Stimulated activated CD8-positive, alpha-beta memory T cell treated with anti-CD3 and anti-CD28 coated beads, Interleukin-15, amount 100 ng/mL, for 4 hours (primary cell): ENCODE results near the gene ACSBG1.

Experiments
- DNase-seq, 2 donors: peaks; one replicate each; pipeline ENCODE4 v3.0.0-alpha.2; 2020; ENCODE audit warnings: low read depth in 2 of 2

The ACSBG1 gene, protein sequence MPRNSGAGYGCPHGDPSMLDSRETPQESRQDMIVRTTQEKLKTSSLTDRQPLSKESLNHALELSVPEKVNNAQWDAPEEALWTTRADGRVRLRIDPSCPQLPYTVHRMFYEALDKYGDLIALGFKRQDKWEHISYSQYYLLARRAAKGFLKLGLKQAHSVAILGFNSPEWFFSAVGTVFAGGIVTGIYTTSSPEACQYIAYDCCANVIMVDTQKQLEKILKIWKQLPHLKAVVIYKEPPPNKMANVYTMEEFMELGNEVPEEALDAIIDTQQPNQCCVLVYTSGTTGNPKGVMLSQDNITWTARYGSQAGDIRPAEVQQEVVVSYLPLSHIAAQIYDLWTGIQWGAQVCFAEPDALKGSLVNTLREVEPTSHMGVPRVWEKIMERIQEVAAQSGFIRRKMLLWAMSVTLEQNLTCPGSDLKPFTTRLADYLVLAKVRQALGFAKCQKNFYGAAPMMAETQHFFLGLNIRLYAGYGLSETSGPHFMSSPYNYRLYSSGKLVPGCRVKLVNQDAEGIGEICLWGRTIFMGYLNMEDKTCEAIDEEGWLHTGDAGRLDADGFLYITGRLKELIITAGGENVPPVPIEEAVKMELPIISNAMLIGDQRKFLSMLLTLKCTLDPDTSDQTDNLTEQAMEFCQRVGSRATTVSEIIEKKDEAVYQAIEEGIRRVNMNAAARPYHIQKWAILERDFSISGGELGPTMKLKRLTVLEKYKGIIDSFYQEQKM

DNA sequence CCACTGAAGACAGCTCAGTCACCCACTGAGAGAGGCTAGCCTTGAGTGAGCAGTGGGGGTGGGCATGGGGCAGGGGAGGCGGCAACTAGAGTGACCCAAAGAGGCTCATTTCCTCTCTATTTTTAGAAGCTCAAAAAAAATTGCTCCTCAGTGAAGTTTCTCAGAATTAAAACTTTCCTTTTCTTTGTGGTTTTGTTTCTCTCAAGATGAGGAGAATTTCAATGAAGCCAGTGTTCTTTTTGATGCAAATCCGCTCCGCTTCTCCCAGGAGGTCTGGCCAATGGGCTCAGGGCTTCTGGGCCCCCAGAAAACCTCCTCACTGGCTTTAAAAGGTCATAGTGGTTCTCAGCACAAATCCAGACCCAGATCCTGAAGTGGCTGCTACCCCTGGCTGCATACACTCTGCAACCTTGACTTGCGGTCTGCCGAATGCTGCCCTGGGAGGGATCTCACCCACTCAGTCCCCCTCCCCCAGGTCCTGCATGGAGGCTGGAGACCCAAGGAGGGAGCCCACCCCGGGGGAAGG lies at the start of gene ACSBG1:
ACSBG1 (minus strand) TSS at position 51 of the 526 bp plus-strand sequence. CDS start 64 bp downstream, outside the sequence.
- no peak for DNase-seq

DNA sequence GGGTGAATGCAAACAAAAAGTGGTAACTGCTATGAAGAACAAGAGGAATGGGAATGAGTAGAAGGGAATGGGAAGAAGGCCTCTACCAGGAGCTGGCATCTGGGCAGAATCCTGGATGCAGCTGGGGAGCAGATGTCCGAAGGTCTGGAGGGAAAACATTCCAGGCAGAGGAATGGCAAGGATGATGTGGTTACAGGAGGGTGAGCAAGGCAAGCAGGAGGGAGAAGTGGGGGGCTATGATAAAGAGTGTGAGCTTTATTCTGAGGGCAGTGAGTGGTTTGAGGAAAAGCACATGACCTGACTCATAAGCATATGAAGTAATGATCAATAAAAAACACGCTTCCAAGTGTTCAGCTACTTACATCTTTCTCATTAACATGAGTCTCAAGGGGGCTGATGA lies 48.0 kb upstream of the ACSBG1 start:
- DNase-seq = no peak

DNA sequence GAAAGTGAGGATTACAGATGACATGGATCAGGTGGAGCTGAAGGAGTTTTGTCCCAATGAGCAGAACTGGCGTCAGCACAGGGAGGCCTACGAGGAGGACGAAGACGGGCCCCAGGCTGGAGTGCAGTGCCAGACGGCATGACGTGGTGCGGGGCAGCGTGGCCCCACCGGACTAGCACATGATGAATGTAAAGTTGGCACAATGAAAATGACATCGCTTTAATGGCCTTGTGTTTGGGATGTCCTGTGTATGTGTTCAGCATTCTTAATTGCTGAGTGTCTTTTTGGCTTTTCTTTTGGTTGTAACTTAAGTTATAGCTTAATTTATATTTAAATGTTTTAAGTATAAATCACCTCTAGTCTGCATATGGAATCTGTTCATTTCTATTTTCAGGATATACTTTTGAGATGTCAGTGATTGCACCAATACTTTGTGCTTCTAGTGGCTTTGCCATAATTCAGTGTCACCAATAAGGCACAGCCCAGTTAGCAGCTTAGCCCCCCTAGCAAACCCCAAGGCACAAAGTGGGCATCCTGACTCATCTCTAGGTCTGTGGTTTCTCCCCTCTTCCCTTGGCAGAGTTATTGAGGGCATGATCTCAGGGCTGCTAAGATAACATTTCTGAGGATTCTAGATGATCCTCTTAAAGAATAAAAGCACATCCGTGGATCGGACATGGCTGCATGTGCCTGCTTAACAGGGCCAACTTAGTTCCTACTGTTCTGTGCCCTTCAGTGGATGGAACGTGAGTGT lies 46.1 kb upstream of the ACSBG1 start:
- DNase-seq = no peak

DNA sequence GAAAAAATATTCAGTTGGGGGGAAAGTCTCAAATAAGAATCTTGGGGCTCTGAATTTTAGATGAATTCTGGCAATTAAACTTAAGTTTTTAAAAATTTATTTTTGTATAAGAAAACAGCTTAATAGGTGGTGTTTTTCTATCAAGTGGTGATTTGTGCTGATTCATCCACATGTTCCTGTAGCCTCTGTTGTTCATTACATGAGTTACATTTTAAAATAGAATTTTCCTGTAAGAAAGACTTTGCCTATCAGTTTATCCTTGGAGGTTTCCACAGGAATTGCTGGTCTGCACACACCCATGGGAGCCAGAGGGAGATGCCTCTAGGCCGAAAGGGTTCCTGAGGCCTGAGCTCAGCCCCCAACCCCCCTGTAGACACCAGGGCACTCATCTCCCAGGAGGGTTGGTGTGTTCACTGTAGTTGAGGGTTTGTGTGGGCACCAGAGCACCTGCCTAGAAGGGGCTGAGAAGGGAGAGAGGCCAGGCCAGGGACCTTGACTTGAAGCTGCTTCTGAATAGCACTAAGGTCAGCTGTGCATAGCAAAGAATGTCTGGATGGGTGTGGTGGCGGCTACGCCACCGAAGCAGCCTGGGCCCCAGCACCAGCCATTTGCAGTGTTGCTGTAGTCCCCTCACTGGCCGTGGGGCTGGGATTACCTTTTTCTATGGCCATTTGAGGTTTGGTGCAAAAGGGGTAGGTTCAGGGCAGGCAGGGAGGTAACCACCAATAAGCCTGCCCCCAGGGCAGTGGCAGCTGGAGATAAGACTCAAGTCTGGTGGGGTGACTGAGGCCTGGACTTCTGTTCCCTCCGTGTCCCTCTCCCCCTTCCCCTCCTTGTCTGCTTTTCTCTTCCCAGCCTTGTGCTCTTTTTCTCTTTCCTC lies 41.9 kb upstream of the ACSBG1 start:
- no peak for DNase-seq

DNA sequence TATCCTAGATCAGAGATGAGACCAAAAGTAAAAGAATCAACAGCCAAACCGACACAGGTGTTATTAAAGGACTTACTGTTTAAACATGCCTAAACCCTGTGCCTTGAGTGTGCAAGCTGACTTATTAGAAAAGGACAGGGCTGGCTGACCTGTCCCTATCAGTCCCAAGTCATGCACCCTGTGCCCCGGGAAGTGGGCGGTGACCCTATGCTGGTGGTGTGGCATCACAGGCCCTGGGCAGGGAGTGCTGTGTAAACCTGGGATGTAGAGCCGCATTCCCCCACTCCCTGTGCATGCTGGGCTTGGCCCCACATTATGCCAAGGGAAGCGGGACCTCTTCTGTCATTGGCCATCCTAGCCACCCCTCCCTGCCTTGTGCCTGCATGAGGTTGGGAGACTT lies 40.6 kb upstream of the ACSBG1 start:
- no peak for DNase-seq

DNA sequence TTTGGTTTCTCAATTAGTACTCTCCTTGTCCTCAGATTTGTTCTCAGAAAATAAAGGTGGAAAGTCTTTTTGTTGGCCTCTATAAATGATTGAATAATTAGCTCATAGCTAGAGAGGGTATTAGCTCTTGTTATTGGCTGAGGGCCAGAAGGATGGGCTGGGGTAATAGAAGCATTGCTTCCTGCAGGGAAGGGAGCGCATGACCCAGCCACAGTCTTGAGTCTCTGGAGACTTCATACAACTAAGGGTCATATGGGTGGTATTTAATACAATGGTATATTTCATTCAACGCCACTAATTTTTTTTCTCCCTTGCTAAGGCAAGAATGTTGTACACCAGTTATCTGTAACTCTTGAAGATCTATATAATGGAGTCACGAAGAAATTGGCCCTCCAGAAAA lies 38.4 kb upstream of the ACSBG1 start:
- DNase-seq = no peak

DNA sequence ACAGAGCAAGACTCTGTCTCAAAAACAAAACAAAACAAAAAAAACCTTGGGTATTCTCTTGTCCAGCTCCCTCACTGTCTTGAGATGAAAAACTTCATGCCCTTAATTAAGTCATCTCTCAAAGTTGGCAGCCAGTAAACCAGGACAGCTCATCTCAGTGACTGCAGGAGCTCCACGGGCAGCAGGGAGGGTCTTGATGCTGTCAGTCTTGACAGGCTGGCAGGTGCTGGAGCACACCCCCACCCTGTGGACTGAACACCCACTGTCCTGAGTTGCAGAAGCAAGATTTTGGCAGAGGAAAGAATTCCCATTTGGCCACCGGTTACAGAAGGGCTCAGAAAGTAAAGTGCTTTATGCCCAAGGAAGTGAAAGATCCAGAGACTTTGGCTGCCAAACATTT lies 38.0 kb upstream of the ACSBG1 start:
- DNase-seq = no peak

DNA sequence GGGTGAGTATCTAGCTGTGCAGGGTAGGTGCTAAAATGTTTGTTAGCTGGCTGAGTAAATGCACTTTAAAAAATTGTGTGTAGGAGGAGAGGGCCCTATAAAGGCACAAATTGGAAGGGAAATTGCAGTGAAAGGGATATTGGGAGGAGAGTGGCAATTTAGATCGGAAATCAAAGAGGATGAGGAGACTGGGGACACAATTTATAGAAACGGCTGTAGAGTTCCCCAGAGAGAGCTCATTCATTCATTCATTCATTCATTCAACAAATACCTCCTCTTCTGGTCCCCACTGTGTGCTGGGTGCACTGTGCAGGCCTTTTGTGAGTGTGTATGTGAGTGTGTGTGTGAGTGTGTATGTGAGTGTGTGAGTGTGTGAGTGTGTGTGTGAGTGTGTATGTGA lies 32.4 kb upstream of the ACSBG1 start:
- no peak for DNase-seq

DNA sequence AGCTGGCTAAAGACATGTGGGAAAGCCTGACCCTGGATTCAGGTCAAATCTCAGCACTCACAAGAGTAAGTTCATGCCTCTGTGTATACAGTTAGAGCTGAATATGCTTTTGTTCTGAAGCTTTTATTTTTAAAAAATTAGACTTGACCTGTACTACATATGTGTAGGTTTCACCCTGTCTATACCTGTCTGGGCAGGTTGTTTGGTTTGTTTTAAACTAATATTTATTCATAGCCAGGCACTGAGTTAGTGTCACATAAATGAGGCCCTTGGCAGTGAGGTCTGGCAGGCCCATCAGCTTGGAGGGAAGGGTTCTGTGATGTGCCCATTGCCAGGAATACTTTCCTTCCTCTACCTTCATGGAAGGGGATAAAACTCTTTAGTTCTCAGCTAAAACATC lies 31.9 kb upstream of the ACSBG1 start:
- no peak for DNase-seq

DNA sequence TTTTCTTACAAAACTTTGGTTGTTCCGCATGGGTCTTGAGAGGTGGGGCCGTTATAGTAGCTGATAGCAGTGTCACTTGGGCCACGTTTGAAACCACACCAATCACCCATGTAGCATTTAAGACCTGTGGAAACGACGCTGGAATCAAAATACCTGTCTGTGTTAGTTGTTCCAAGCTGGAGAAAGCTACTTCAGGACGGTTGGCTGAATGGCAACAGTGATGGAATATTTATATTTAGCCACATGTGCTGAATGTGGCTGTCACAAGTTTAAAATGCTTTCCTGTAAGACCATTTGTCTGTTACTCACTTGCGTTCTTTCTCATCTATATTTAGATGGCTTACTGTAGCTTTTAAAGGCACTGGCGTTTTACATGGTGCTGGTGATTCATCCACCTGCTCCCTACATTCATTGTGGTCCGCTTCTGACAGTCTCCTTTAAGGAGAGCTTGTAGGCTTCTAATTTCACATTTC lies 31.4 kb upstream of the ACSBG1 start:
- no peak for DNase-seq

DNA sequence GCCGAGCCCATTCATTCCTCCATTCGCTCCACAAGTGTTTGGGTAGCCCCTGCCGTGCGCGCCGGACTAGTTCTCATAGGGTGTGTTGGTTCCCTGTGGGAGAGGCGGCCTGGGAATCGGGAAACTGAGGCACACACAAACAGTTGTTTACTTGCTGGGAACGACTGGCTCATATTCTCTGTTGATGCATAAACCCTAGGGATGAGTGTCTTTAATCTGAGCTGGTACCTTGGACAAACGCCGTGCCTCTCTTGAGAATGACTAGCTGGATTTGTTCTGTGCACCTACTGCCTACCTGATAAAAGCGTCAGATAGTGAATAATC lies 30.7 kb upstream of the ACSBG1 start:
- DNase-seq = no peak

DNA sequence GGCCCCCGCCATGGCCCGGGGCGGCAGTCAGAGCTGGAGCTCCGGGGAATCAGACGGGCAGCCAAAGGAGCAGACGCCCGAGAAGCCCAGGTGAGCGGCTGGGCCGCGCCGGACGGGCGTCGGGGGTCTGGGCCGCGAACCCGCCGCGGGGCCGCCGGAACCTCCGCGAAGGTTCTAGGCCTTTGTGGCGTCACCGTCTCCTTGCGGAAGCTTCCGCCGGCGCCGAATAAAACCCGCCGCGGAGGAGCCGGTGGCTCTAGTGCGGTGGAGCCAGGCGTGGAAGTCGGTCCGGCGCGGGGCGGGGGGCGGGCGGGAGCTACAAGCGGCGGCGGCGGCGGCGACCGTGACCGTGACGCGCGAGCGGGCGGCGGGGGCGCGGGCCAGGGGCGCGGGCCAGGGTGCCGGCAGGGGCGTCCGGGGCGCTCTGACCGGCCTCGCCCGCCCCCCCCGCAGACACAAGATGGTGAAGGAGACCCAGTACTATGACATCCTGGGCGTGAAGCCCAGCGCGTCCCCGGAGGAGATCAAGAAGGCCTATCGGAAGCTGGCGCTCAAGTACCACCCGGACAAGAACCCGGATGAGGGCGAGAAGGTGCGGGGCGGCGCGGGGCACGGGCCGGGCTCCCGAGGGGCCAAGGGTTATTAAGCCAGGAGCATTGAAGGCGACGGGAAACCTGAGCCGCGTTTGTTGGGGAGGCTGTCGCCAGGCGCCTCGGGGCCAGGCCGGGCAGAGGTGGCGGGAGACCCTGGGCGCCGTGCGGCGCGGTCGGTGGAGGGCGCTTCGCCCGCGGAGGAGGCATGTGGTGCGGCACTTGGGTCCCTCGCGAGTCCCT lies 30.2 kb upstream of the ACSBG1 start, which contains the start of gene DNAJA4:
DNAJA4 (plus strand) TSS at position 259 of the 833 bp plus-strand sequence; CDS start at position 461, 202 bp downstream.
- DNase-seq = peak; percentile 30 to 37

DNA sequence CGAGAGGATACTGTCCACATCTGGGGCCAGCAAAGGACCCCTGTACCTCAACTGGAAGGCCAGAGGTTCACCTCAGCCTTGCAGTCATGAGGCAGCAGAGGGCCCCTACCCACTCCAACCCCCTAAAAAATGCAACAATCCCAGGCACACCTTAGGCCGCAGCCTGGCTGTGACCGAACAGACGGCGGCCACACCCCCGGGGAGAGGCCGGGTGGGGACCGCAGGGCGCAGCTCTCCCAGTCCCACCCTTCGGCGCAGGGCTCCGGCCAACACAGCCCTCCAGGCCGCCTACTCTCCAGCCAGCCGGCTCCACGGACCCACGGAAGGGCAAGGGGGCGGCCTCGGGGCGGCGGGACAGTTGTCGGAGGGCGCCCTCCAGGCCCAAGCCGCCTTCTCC lies 29.5 kb upstream of the ACSBG1 start:
- DNase-seq = no peak

DNA sequence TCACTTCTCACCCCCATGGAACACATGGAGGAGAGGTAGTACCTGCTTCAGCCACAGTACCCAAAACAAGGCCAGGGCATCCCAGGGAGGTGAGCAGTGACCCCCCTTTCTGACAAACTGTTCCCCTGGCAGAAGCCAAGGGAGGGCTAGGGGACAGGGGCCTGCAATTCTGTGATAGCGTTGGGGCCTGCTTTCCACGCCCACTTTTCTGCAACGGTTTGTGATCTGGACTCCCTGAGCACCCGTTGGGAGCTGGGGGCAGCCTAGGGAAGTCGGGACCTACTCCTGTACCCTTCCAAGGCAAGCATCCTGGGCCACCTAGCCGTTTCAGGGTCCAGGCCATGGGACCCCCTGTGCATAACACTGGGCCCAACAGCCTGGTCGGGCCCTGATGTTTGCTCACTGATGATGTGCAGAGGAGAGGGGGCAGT lies 29.0 kb upstream of the ACSBG1 start:
- no peak for DNase-seq

DNA sequence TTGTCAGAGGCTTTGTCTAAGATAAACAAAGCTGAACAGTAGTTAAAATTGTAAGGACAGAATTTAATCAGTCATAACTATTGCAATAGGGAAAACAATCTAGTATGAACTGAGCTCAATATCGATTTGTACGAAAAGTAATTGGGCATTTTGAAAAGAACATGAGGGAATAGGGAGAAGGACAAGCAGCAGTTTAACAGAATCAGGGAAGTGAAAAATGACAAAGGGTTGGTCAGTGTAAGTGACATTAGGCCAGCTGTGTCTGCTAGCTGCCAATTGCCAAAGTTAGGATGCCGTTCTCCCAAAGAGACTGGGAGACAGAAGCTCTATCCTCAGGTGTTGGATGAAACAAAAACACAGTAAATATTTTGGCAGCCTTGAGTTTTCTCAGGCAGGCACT lies 26.7 kb upstream of the ACSBG1 start:
- DNase-seq = no peak

DNA sequence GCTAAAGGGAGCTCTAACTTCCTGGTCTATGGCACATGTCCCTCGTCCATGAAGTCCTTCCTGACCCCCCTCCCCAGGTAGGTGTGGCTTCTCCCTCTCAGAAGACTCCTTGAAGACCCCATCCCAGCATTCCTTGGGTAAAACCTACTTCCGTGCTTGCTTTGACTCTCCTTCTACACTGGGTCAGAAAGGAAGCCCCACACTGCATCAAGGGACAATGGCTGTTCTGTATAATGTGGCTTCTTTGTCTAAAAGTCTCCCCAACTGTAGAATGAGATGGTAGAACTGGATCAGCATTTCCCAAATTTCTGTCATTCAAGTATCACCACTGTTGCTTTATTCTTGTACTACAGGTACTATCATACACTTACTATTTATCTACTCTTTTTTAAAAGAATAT lies 26.1 kb upstream of the ACSBG1 start:
- no peak for DNase-seq

DNA sequence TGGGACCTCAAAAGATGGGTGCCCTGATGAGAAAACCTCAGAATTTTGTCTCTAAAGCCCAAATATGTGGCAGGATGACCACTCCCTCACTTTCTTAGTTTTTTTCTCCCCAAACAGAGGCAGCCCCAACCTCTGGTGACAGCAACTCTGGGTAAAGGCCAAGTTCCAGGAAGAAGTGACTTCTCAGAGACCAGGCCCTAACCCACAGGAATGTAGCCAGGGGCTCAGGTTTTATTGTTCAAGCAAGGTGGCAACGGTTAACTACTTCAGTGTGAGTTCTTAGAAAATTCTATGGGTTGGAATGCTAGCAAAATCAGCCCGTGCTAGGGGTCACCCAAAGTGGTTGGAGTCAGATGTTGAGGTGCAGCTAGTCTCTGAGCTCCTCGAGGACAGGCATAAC lies 24.9 kb upstream of the ACSBG1 start:
- DNase-seq = no peak

DNA sequence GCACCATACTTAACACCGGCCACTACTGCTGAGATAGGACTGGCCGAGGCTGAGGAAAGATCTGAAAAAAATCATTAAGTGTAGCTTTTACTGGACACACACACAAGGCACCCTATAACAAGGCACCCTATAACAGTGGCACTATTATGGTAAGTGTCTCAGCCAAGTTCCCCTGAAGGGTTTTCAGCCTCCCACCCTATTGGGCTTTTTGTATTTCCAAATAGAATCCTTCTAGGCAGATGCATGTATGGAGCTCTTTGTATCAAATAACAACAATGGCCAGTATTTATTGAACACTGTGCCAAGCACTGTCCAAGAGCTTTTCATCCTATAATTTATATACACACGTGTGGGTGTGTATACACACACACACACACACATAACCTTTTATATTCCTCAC lies 23.3 kb upstream of the ACSBG1 start:
- no peak for DNase-seq

DNA sequence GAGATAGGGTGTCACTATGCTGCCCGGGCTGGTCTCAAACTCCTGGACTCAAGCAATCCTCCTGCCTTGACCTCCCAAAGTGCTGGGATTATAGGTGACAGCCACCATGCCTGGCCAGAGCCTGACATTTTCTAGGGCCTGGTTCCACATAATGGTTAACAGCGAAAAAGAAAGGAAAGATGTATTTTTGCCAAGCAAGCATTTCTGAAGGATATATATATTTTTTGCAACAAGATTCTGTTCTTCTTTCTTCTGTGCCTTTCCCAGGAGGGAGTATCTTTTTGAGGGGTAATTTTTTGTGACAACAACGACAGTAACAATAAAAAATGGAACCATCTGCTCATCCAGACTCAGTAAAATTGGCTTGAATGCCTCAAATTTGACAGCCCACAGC lies 21.7 kb upstream of the ACSBG1 start:
- no peak for DNase-seq

DNA sequence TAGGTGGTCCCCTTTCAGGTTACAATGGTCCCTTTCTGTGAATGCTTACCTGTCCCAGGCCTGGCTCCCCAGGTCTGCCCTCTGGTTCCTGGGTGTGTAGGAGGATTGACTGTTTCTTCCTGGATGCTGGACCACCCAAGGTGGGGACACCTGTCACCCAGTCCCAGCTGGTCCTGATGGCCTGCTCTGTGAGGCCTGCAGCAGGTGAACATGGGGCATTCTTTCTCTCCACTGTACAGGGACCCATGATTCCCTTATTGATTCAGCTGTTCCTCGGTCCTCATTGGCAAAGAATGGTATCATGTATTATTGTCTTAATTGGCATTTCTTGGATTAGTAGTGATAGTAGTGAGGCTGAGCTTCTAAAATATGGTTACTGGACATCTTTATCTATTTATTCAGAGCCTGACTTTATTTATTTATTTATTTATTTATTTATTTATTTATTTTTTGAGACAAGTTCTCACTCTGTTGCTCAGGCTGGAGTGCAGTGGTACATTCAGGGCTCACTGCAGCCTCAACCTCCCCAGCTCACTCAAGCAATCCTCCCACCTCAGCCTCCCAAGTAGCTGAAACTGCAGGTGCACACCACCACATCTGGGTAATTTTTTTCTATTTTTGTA lies 21.2 kb upstream of the ACSBG1 start:
- DNase-seq = no peak
